ENCODE data around the gene EXOG. TPM values are rescaled to one million over a fixed set of nuclear protein-coding genes. Genes with fewer than 3 reads are reported as not detected.
A peak's percentile ranks its signal among the peaks of the same experiment; 100 is the strongest.

EXOG gene
- total and polyA plus RNA-seq, 3 experiments from 2014 or later = 8.7 to 19.0 (median 17.7) TPM

GRCh38 chr3:38533285-38533976 lies 37.3 kb downstream of the EXOG start:
- CTCF ChIA-PET = no interaction called here
- H3K4me1 ChIP-seq (ENCODE audit: insufficient read depth, low read length) = no peaks in the 10 kb centered on the region
- no peaks in the 10 kb centered on the region for H3K36me3 ChIP-seq (ENCODE audit: insufficient read depth, low read length)
- H3K27me3 ChIP-seq (ENCODE audit: insufficient read depth, low read length, poor library complexity, severe bottlenecking) = no peaks in the 10 kb centered on the region
- Mint-ChIP-seq H3K36me3 (peaks cover 0 to 51% (median 13%) of the 10 kb centered on the region in 3 donors), H3K9me3 (no peaks in the 10 kb centered on the region), H3K27ac (no peak overlapping the region), H3K4me3 (no peak overlapping the region), H3K27me3 (no peaks in the 10 kb centered on the region), H3K4me1 (peaks cover 0 to 2% (median 0%) of the 10 kb centered on the region in 3 donors)
- POLR2A ChIA-PET = no interaction called here
- no peak overlapping the region for H3K4me3 ChIP-seq (ENCODE audit: low read length)
- no peaks in the 10 kb centered on the region for H3K9me3 ChIP-seq (ENCODE audit: low read length)
- no peak for DNase-seq
- H3K27ac ChIP-seq (ENCODE audit: low read depth, low read length) = no peak overlapping the region

- ChIA-PET POLR2A (no interaction called here), CTCF (no interaction called here)
- no peaks in the 10 kb centered on the region for H3K27me3 ChIP-seq (ENCODE audit: insufficient read depth, low read length, poor library complexity, severe bottlenecking)
- Mint-ChIP-seq H3K4me1 (peaks cover 0 to 2% (median 0%) of the 10 kb centered on the region in 3 donors), H3K27me3 (no peaks in the 10 kb centered on the region), H3K27ac (no peak overlapping the region), H3K9me3 (no peaks in the 10 kb centered on the region), H3K4me3 (no peak overlapping the region), H3K36me3 (peaks cover 0 to 48% (median 12%) of the 10 kb centered on the region in 3 donors)
- no peaks in the 10 kb centered on the region for H3K4me1 ChIP-seq (ENCODE audit: insufficient read depth, low read length)
- no peak overlapping the region for H3K4me3 ChIP-seq (ENCODE audit: low read length)
- no peaks in the 10 kb centered on the region for H3K9me3 ChIP-seq (ENCODE audit: low read length)
- no peak overlapping the region for H3K27ac ChIP-seq (ENCODE audit: low read depth, low read length)
- no peaks in the 10 kb centered on the region for H3K36me3 ChIP-seq (ENCODE audit: insufficient read depth, low read length)
- DNase-seq = no peak
Observed at GRCh38 chr3:38534180-38534579, 38.0 kb downstream of the EXOG start.

- H3K36me3 ChIP-seq (ENCODE audit: insufficient read depth, low read length) = no peaks in the 10 kb centered on the region
Observed at GRCh38 chr3:38534604-38535003, 38.5 kb downstream of the EXOG start.

GRCh38 chr3:38536671-38537070 lies 40.5 kb downstream of the EXOG start:
- Histone ChIP-seq H3K27ac (ENCODE audit: low read depth, low read length) (no peak overlapping the region), H3K4me3 (ENCODE audit: low read length) (no peak overlapping the region), H3K27me3 (ENCODE audit: insufficient read depth, low read length, poor library complexity, severe bottlenecking) (no peaks in the 10 kb centered on the region), H3K4me1 (ENCODE audit: insufficient read depth, low read length) (no peaks in the 10 kb centered on the region), H3K36me3 (ENCODE audit: insufficient read depth, low read length) (no peaks in the 10 kb centered on the region), H3K9me3 (ENCODE audit: low read length) (no peaks in the 10 kb centered on the region)
- Mint-ChIP-seq H3K4me3 (no peak overlapping the region), H3K36me3 (peaks cover 5 to 32% (median 15%) of the 10 kb centered on the region in 3 donors), H3K9me3 (no peaks in the 10 kb centered on the region), H3K27me3 (no peaks in the 10 kb centered on the region), H3K4me1 (peaks cover 0 to 2% (median 0%) of the 10 kb centered on the region in 3 donors), H3K27ac (peak overlapping the region in 1 of 8 donors; percentile 48)
- DNase-seq = no peak
- ChIA-PET CTCF (no interaction called here), POLR2A (no interaction called here)

More at GRCh38 chr3:38534604-38535003, 38.5 kb downstream of the EXOG start:
- ChIA-PET POLR2A (no interaction called here), CTCF (no interaction called here)
- H3K27me3 Mint-ChIP-seq = no peaks in the 10 kb centered on the region
- no peaks in the 10 kb centered on the region for H3K9me3 Mint-ChIP-seq
- no peak overlapping the region for H3K27ac Mint-ChIP-seq
- no peak overlapping the region for H3K4me3 ChIP-seq (ENCODE audit: low read length)
- H3K36me3 Mint-ChIP-seq = peaks cover 3 to 48% (median 14%) of the 10 kb centered on the region in 3 donors
- H3K4me1 ChIP-seq (ENCODE audit: insufficient read depth, low read length) = no peaks in the 10 kb centered on the region
- no peak overlapping the region for H3K27ac ChIP-seq (ENCODE audit: low read depth, low read length)
- H3K4me3 Mint-ChIP-seq = no peak overlapping the region
- H3K4me1 Mint-ChIP-seq = peaks cover 0 to 2% (median 0%) of the 10 kb centered on the region in 3 donors
- no peaks in the 10 kb centered on the region for H3K9me3 ChIP-seq (ENCODE audit: low read length)
- H3K27me3 ChIP-seq (ENCODE audit: insufficient read depth, low read length, poor library complexity, severe bottlenecking) = no peaks in the 10 kb centered on the region
- DNase-seq = no peak

GRCh38 chr3:38538773-38539353 lies 42.7 kb downstream of the EXOG start:
- Histone ChIP-seq H3K27me3 (ENCODE audit: insufficient read depth, low read length, poor library complexity, severe bottlenecking) (no peaks in the 10 kb centered on the region), H3K27ac (ENCODE audit: low read depth, low read length) (no peak overlapping the region), H3K4me1 (ENCODE audit: insufficient read depth, low read length) (no peaks in the 10 kb centered on the region), H3K4me3 (ENCODE audit: low read length) (no peak overlapping the region), H3K36me3 (ENCODE audit: insufficient read depth, low read length) (no peaks in the 10 kb centered on the region), H3K9me3 (ENCODE audit: low read length) (no peaks in the 10 kb centered on the region)
- Mint-ChIP-seq H3K9me3 (no peaks in the 10 kb centered on the region), H3K27me3 (no peaks in the 10 kb centered on the region), H3K4me3 (no peak overlapping the region), H3K36me3 (peaks cover 5 to 22% (median 15%) of the 10 kb centered on the region in 3 donors), H3K27ac (no peak overlapping the region), H3K4me1 (no peaks in the 10 kb centered on the region)
- CTCF ChIA-PET = interaction anchor here (2.3 kb wide), 1 partner anchor 17 kb away, joined by 6 read pairs; no protein-coding TSS in a partner anchor
- POLR2A ChIA-PET = no interaction called here
- no peak for DNase-seq

GRCh38 chr3:38541806-38542205 lies 45.7 kb downstream of the EXOG start:
- H3K4me3 ChIP-seq (ENCODE audit: low read length) = no peak overlapping the region
- no peaks in the 10 kb centered on the region for H3K36me3 ChIP-seq (ENCODE audit: insufficient read depth, low read length)
- H3K4me1 ChIP-seq (ENCODE audit: insufficient read depth, low read length) = no peaks in the 10 kb centered on the region
- Mint-ChIP-seq H3K36me3 (peaks cover 3 to 6% (median 5%) of the 10 kb centered on the region in 3 donors), H3K4me1 (no peaks in the 10 kb centered on the region), H3K4me3 (no peak overlapping the region), H3K9me3 (no peaks in the 10 kb centered on the region), H3K27me3 (peaks cover 0 to 1% of the 10 kb centered on the region in 2 donors), H3K27ac (peak overlapping the region in 1 of 8 donors; percentile 34)
- H3K27me3 ChIP-seq (ENCODE audit: insufficient read depth, low read length, poor library complexity, severe bottlenecking) = no peaks in the 10 kb centered on the region
- no peaks in the 10 kb centered on the region for H3K9me3 ChIP-seq (ENCODE audit: low read length)
- POLR2A ChIA-PET = no interaction called here
- DNase-seq = no peak
- H3K27ac ChIP-seq (ENCODE audit: low read depth, low read length) = no peak overlapping the region
- CTCF ChIA-PET = no interaction called here

- H3K9me3 Mint-ChIP-seq = no peaks in the 10 kb centered on the region
- ChIA-PET CTCF (no interaction called here), POLR2A (no interaction called here)
- peaks cover 1 to 6% (median 5%) of the 10 kb centered on the region in 3 donors for H3K36me3 Mint-ChIP-seq
- H3K27ac ChIP-seq (ENCODE audit: low read depth, low read length) = no peak overlapping the region
- H3K4me3 ChIP-seq (ENCODE audit: low read length) = no peak overlapping the region
- H3K27ac Mint-ChIP-seq = peak overlapping the region in 2 of 8 donors; percentile 0 to 15
- no peaks in the 10 kb centered on the region for H3K4me1 Mint-ChIP-seq
- no peak for DNase-seq
- no peaks in the 10 kb centered on the region for H3K4me1 ChIP-seq (ENCODE audit: insufficient read depth, low read length)
- H3K9me3 ChIP-seq (ENCODE audit: low read length) = no peaks in the 10 kb centered on the region
- H3K27me3 ChIP-seq (ENCODE audit: insufficient read depth, low read length, poor library complexity, severe bottlenecking) = no peaks in the 10 kb centered on the region
- H3K36me3 ChIP-seq (ENCODE audit: insufficient read depth, low read length) = no peaks in the 10 kb centered on the region
- peaks cover 0 to 1% of the 10 kb centered on the region in 2 donors for H3K27me3 Mint-ChIP-seq
- H3K4me3 Mint-ChIP-seq = no peak overlapping the region
Observed at GRCh38 chr3:38542401-38543298, 46.5 kb downstream of the EXOG start.

GRCh38 chr3:38543586-38543985 lies 47.4 kb downstream of the EXOG start:
- Histone ChIP-seq H3K9me3 (ENCODE audit: low read length) (no peaks in the 10 kb centered on the region), H3K36me3 (ENCODE audit: insufficient read depth, low read length) (no peaks in the 10 kb centered on the region), H3K27ac (ENCODE audit: low read depth, low read length) (no peak overlapping the region), H3K4me3 (ENCODE audit: low read length) (no peak overlapping the region), H3K27me3 (ENCODE audit: insufficient read depth, low read length, poor library complexity, severe bottlenecking) (no peaks in the 10 kb centered on the region), H3K4me1 (ENCODE audit: insufficient read depth, low read length) (no peaks in the 10 kb centered on the region)
- no peaks in the 10 kb centered on the region for H3K4me1 Mint-ChIP-seq
- H3K4me3 Mint-ChIP-seq = no peak overlapping the region
- H3K9me3 Mint-ChIP-seq = no peaks in the 10 kb centered on the region
- H3K36me3 Mint-ChIP-seq = peaks cover 0 to 5% (median 3%) of the 10 kb centered on the region in 3 donors
- ChIA-PET CTCF (no interaction called here), POLR2A (no interaction called here)
- H3K27me3 Mint-ChIP-seq = peaks cover 0 to 1% of the 10 kb centered on the region in 2 donors
- no peak overlapping the region for H3K27ac Mint-ChIP-seq
- no peak for DNase-seq

All from CD8-positive, alpha-beta memory T cell (primary cell).